ENCODE results near the gene DNASE1L3.
"Not testable (repeated sequence)": the region's sequence is repeated elsewhere in the genome, so short reads cannot be mapped to it uniquely, and the experiment has no call there.

Gene DNASE1L3

GRCh38 chr3:58231666-58232065, 20.9 kb upstream of the DNASE1L3 start:
- H3K4me1 ChIP-seq (ENCODE audit: insufficient read depth, low read length), result peaks cover 5% of the 10 kb centered on the region; the same call in 1 of the 2 replicates
- no peak overlapping the region for H3K9ac ChIP-seq (ENCODE audit: low read depth, low read length)
- H3K4me3 ChIP-seq (ENCODE audit: low read length), result no peak overlapping the region
- H3K36me3 ChIP-seq (ENCODE audit: insufficient read depth, low read length), result no peaks in the 10 kb centered on the region
- peaks cover 35% of the 10 kb centered on the region for H3K27me3 ChIP-seq (ENCODE audit: insufficient read depth, low read length)
- 90% methylated on average over 2 of the region's 2 CpGs for WGBS
- no peak overlapping the region for H3K27ac ChIP-seq (ENCODE audit: low read depth, low read length)
- H3K9me3 ChIP-seq (ENCODE audit: insufficient read depth, low read depth, low read length), result no peaks in the 10 kb centered on the region

- H3K4me1 ChIP-seq (ENCODE audit: insufficient read depth, low read length), result no peaks in the 10 kb centered on the region
- H3K9ac ChIP-seq (ENCODE audit: low read depth, low read length), result no peak overlapping the region
- WGBS, result 0% methylated on average over 1 of the region's 1 CpG
- no peaks in the 10 kb centered on the region for H3K36me3 ChIP-seq (ENCODE audit: insufficient read depth, low read length)
- no peaks in the 10 kb centered on the region for H3K9me3 ChIP-seq (ENCODE audit: insufficient read depth, low read depth, low read length)
- peaks cover 29% of the 10 kb centered on the region for H3K27me3 ChIP-seq (ENCODE audit: insufficient read depth, low read length)
- H3K4me3 ChIP-seq (ENCODE audit: low read length), result no peak overlapping the region
- no peak overlapping the region for H3K27ac ChIP-seq (ENCODE audit: low read depth, low read length)
These were observed 20.2 kb upstream of the DNASE1L3 start for GRCh38 chr3:58230876-58231552.

- not testable (repeated sequence) for H3K4me1 ChIP-seq (ENCODE audit: insufficient read depth, low read length); H3K4me3 ChIP-seq (ENCODE audit: low read length); H3K9me3 ChIP-seq (ENCODE audit: insufficient read depth, low read depth, low read length); H3K9ac ChIP-seq (ENCODE audit: low read depth, low read length); H3K27ac ChIP-seq (ENCODE audit: low read depth, low read length); H3K36me3 ChIP-seq (ENCODE audit: insufficient read depth, low read length); H3K27me3 ChIP-seq (ENCODE audit: insufficient read depth, low read length)
- WGBS, result 91% methylated on average over 2 of the region's 3 CpGs
These were observed 17.2 kb upstream of the DNASE1L3 start for GRCh38 chr3:58227933-58228332.

GRCh38 chr3:58223855-58224254, 13.1 kb upstream of the DNASE1L3 start:
- H3K9ac ChIP-seq (ENCODE audit: low read depth, low read length), result no peak overlapping the region
- WGBS, result 94% methylated on average over 4 of the region's 4 CpGs
- no peaks in the 10 kb centered on the region for H3K27me3 ChIP-seq (ENCODE audit: insufficient read depth, low read length)
- H3K4me3 ChIP-seq (ENCODE audit: low read length), result no peak overlapping the region
- H3K4me1 ChIP-seq (ENCODE audit: insufficient read depth, low read length), result no peaks in the 10 kb centered on the region
- no peak overlapping the region for H3K27ac ChIP-seq (ENCODE audit: low read depth, low read length)
- H3K9me3 ChIP-seq (ENCODE audit: insufficient read depth, low read depth, low read length), result no peaks in the 10 kb centered on the region
- no peaks in the 10 kb centered on the region for H3K36me3 ChIP-seq (ENCODE audit: insufficient read depth, low read length)

- 53% methylated on average over 8 of the region's 8 CpGs for WGBS
- no peaks in the 10 kb centered on the region for H3K36me3 ChIP-seq (ENCODE audit: insufficient read depth, low read length)
These were observed 11.5 kb upstream of the DNASE1L3 start for GRCh38 chr3:58222161-58222724.

GRCh38 chr3:58218904-58219303, 8.1 kb upstream of the DNASE1L3 start:
- Histone ChIP-seq H3K27ac (ENCODE audit: low read depth, low read length) (no peak overlapping the region), H3K4me1 (ENCODE audit: insufficient read depth, low read length) (no peaks in the 10 kb centered on the region), H3K9ac (ENCODE audit: low read depth, low read length) (no peak overlapping the region), H3K27me3 (ENCODE audit: insufficient read depth, low read length) (no peaks in the 10 kb centered on the region), H3K9me3 (ENCODE audit: insufficient read depth, low read depth, low read length) (no peaks in the 10 kb centered on the region), H3K4me3 (ENCODE audit: low read length) (no peak overlapping the region), H3K36me3 (ENCODE audit: insufficient read depth, low read length) (no peaks in the 10 kb centered on the region)
- no CpG with 5 or more reads among the region's 1 CpG for WGBS

More at GRCh38 chr3:58222161-58222724, 11.5 kb upstream of the DNASE1L3 start:
- Histone ChIP-seq H3K9ac (ENCODE audit: low read depth, low read length) (no peak overlapping the region), H3K4me3 (ENCODE audit: low read length) (no peak overlapping the region), H3K9me3 (ENCODE audit: insufficient read depth, low read depth, low read length) (no peaks in the 10 kb centered on the region), H3K27ac (ENCODE audit: low read depth, low read length) (no peak overlapping the region), H3K4me1 (ENCODE audit: insufficient read depth, low read length) (no peaks in the 10 kb centered on the region), H3K27me3 (ENCODE audit: insufficient read depth, low read length) (no peaks in the 10 kb centered on the region)

- no peak overlapping the region for H3K9ac ChIP-seq (ENCODE audit: low read depth, low read length)
- no peaks in the 10 kb centered on the region for H3K36me3 ChIP-seq (ENCODE audit: insufficient read depth, low read length)
- no peaks in the 10 kb centered on the region for H3K4me1 ChIP-seq (ENCODE audit: insufficient read depth, low read length)
These were observed 6.5 kb upstream of the DNASE1L3 start for GRCh38 chr3:58217209-58217811.

GRCh38 chr3:58216496-58217195, 5.9 kb upstream of the DNASE1L3 start:
- no peaks in the 10 kb centered on the region for H3K4me1 ChIP-seq (ENCODE audit: insufficient read depth, low read length)
- no peaks in the 10 kb centered on the region for H3K36me3 ChIP-seq (ENCODE audit: insufficient read depth, low read length)
- WGBS, result 76% methylated on average over 10 of the region's 10 CpGs
- H3K27ac ChIP-seq (ENCODE audit: low read depth, low read length), result no peak overlapping the region
- H3K27me3 ChIP-seq (ENCODE audit: insufficient read depth, low read length), result no peaks in the 10 kb centered on the region
- no peak overlapping the region for H3K9ac ChIP-seq (ENCODE audit: low read depth, low read length)
- no peak overlapping the region for H3K4me3 ChIP-seq (ENCODE audit: low read length)
- no peaks in the 10 kb centered on the region for H3K9me3 ChIP-seq (ENCODE audit: insufficient read depth, low read depth, low read length)

More at GRCh38 chr3:58217209-58217811, 6.5 kb upstream of the DNASE1L3 start:
- no peaks in the 10 kb centered on the region for H3K27me3 ChIP-seq (ENCODE audit: insufficient read depth, low read length)
- 20% methylated on average over 15 of the region's 15 CpGs for WGBS
- H3K4me3 ChIP-seq (ENCODE audit: low read length), result no peak overlapping the region
- no peak overlapping the region; the same call in 1 of the 2 replicates for H3K27ac ChIP-seq (ENCODE audit: low read depth, low read length)
- H3K9me3 ChIP-seq (ENCODE audit: insufficient read depth, low read depth, low read length), result no peaks in the 10 kb centered on the region

GRCh38 chr3:58215317-58216025, 4.7 kb upstream of the DNASE1L3 start:
- Histone ChIP-seq H3K9me3 (ENCODE audit: insufficient read depth, low read depth, low read length) (no peaks in the 10 kb centered on the region), H3K27ac (ENCODE audit: low read depth, low read length) (no peak overlapping the region), H3K4me3 (ENCODE audit: low read length) (no peak overlapping the region), H3K4me1 (ENCODE audit: insufficient read depth, low read length) (no peaks in the 10 kb centered on the region), H3K27me3 (ENCODE audit: insufficient read depth, low read length) (no peaks in the 10 kb centered on the region), H3K36me3 (ENCODE audit: insufficient read depth, low read length) (no peaks in the 10 kb centered on the region), H3K9ac (ENCODE audit: low read depth, low read length) (no peak overlapping the region)
- 88% methylated on average over 10 of the region's 10 CpGs for WGBS

GRCh38 chr3:58214484-58215316, 3.9 kb upstream of the DNASE1L3 start:
- H3K9me3 ChIP-seq (ENCODE audit: insufficient read depth, low read depth, low read length), result no peaks in the 10 kb centered on the region
- no peak overlapping the region for H3K27ac ChIP-seq (ENCODE audit: low read depth, low read length)
- no peak overlapping the region for H3K9ac ChIP-seq (ENCODE audit: low read depth, low read length)
- no peaks in the 10 kb centered on the region for H3K36me3 ChIP-seq (ENCODE audit: insufficient read depth, low read length)
- no peaks in the 10 kb centered on the region for H3K4me1 ChIP-seq (ENCODE audit: insufficient read depth, low read length)
- H3K27me3 ChIP-seq (ENCODE audit: insufficient read depth, low read length), result no peaks in the 10 kb centered on the region
- no peak overlapping the region for H3K4me3 ChIP-seq (ENCODE audit: low read length)
- WGBS, result 86% methylated on average over 7 of the region's 7 CpGs

Data from HUES64 (cell line).